ENCODE results near the gene SH3RF1.

SH3RF1 gene

DNA sequence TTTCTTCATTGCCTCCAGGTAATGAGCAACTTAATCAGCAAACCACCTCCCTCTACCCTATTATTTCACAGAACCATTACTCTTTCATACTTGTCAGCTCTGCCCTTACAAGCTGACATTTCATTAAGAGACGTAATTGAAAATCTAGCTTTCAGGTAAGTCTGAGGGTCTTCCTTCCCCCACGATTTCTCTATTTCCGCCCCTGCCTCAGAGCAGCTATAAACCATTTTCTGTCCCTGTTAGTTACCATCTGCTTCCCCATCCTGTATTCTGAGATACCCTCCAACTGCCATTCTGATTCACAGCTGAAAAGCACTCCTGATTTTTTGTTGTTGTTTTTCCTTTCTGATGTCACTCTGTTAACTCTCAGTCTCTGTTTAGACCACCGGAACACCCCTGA lies 37.1 kb downstream of the SH3RF1 start:
- Histone ChIP-seq H3K9ac (ENCODE audit: low read length) (no peak overlapping the region), H3K9me3 (ENCODE audit: low read length) (no peaks in the 10 kb centered on the region), H3K27me3 (ENCODE audit: control insufficient read depth in 1 of 2, insufficient read depth in 2 of 2, low read length in 2 of 2) (no peaks in the 10 kb centered on the region), H3K36me3 (ENCODE audit: insufficient read depth, low read length) (no peaks in the 10 kb centered on the region), H3K27ac (ENCODE audit: low read depth, low read length) (no peak overlapping the region), H3K4me3 (ENCODE audit: low read depth in 1 of 2, low read length in 2 of 2) (no peak overlapping the region), H3K4me1 (ENCODE audit: insufficient read depth, low read length) (peaks cover 46% of the 10 kb centered on the region)

DNA sequence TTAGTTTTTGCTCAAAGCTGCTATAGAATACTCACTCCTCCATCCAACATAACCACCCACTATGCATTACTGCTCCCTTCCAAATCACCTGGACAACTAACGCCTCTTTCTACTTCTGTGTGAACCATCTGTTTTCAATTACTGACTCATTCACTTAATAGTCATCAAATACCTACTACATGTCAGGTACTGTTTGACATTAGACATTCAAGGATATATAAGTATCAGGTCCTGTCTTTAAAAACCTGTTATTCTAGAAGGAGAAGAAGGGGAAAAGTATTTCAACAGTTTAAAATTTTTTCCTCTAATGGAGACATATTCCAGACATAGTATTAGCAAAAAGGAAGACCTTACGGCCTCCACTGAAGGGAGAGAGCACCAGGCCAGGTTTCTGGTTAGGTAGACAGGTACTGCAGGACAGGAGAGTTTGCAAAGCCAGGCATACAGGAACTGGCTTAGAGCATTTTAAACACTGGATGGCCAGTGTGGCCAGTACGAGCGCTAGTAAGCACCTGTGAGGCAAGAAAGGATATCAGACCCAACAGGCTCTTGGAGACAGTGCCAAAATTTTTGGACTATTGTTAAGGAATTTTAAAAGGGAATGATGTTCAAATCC lies 39.0 kb downstream of the SH3RF1 start:
- Histone ChIP-seq H3K9me3 (ENCODE audit: low read length) (no peaks in the 10 kb centered on the region), H3K27ac (ENCODE audit: low read depth, low read length) (no peak overlapping the region), H3K4me3 (ENCODE audit: low read depth in 1 of 2, low read length in 2 of 2) (no peak overlapping the region), H3K27me3 (ENCODE audit: control insufficient read depth in 1 of 2, insufficient read depth in 2 of 2, low read length in 2 of 2) (no peaks in the 10 kb centered on the region), H3K4me1 (ENCODE audit: insufficient read depth, low read length) (peaks cover 29% of the 10 kb centered on the region), H3K36me3 (ENCODE audit: insufficient read depth, low read length) (no peaks in the 10 kb centered on the region), H3K9ac (ENCODE audit: low read length) (no peak overlapping the region)

DNA sequence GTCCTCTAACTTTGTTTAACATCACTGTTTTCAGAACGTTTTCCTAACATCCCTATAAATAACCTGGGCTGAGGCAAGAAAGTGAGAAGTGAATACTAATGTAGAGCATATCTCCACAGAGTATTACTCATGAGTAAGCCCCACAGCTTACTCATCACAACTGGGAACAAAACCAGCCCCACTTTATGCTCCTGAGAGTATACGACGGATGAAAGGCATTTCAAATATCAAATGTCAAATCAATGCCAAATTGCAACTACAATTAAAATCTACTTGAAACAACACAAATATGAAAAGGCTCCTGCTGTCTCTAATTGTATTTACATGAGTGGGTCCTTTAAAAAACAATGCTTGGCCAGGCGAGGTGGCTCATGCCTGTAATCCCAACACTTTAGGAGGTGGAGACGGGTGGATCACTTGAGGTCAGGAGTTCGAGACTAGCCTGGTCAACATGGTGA lies 41.2 kb downstream of the SH3RF1 start:
- no peak overlapping the region for H3K9ac ChIP-seq (ENCODE audit: low read length)
- no peak overlapping the region for H3K27ac ChIP-seq (ENCODE audit: low read depth, low read length)
- no peak overlapping the region for H3K4me3 ChIP-seq (ENCODE audit: low read depth in 1 of 2, low read length in 2 of 2)
- no peaks in the 10 kb centered on the region for H3K36me3 ChIP-seq (ENCODE audit: insufficient read depth, low read length)
- no peaks in the 10 kb centered on the region for H3K27me3 ChIP-seq (ENCODE audit: control insufficient read depth in 1 of 2, insufficient read depth in 2 of 2, low read length in 2 of 2)
- H3K4me1 ChIP-seq (ENCODE audit: insufficient read depth, low read length): peaks cover 34% of the 10 kb centered on the region
- H3K9me3 ChIP-seq (ENCODE audit: low read length): no peaks in the 10 kb centered on the region

DNA sequence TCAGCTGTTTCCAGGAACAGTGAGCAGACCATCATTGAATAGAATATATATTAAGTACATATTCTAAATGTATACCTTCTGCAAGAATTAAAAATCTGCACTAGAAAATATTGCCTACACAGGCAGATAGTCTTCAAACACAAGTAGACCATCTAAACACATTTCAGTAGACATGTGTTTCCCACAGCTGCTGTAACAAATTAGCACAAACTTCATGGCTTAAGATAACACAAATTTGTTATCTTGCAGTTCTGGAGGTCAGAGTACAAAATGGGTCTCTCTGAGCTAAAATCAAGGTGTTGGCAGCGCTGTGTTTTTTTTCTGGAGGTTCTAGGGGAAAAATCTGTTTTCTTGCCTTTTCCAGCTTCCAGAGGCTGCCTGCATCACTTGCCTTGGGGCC lies 42.7 kb downstream of the SH3RF1 start:
- no peak overlapping the region for H3K9ac ChIP-seq (ENCODE audit: low read length)
- H3K27ac ChIP-seq (ENCODE audit: low read depth, low read length): no peak overlapping the region
- H3K4me1 ChIP-seq (ENCODE audit: insufficient read depth, low read length): peaks cover 27% of the 10 kb centered on the region
- no peaks in the 10 kb centered on the region for H3K9me3 ChIP-seq (ENCODE audit: low read length)
- H3K27me3 ChIP-seq (ENCODE audit: control insufficient read depth in 1 of 2, insufficient read depth in 2 of 2, low read length in 2 of 2): no peaks in the 10 kb centered on the region
- H3K36me3 ChIP-seq (ENCODE audit: insufficient read depth, low read length): no peaks in the 10 kb centered on the region
- H3K4me3 ChIP-seq (ENCODE audit: low read depth in 1 of 2, low read length in 2 of 2): no peak overlapping the region

DNA sequence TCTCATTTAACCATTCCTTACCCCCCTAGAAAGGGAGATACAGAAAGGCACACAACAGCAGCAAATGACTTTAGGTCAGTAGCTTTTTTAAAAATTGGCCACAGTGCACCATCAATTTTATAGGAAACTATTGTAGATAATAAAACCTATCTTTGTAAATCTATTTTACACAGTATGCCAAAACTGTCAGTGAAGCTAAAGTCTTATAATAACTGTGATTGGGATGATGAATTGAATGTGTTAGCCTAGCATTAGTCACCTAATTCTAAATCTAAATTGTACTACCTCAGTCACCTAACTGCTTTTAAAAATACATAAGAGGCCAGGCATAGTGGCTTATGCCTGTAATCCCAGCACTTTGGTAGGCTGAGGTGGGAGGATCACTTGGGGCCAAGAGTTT lies 44.2 kb downstream of the SH3RF1 start:
- Histone ChIP-seq H3K4me3 (ENCODE audit: low read depth in 1 of 2, low read length in 2 of 2) (no peak overlapping the region), H3K9ac (ENCODE audit: low read length) (no peak overlapping the region), H3K9me3 (ENCODE audit: low read length) (no peaks in the 10 kb centered on the region), H3K36me3 (ENCODE audit: insufficient read depth, low read length) (no peaks in the 10 kb centered on the region), H3K27ac (ENCODE audit: low read depth, low read length) (no peak overlapping the region), H3K27me3 (ENCODE audit: control insufficient read depth in 1 of 2, insufficient read depth in 2 of 2, low read length in 2 of 2) (no peaks in the 10 kb centered on the region), H3K4me1 (ENCODE audit: insufficient read depth, low read length) (peaks cover 31% of the 10 kb centered on the region)

DNA sequence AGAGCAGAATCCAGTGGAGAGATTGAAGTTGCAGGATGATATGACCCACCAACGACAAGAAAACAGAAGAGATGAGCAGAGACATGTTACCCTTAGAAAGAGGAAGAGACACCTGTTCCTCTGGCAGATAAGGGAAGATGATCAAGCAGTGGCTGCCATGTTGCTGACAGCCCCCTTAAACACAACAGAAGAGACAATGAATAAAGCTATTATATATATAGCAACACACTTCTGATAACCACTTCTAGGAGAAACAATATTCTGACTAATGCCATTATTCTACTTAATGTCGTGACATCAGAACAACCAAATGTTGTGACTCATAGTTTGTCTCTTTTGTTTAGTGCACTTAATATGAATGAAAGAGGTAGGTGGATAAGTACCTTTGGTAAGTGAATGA lies 44.9 kb downstream of the SH3RF1 start:
- Histone ChIP-seq H3K27me3 (ENCODE audit: control insufficient read depth in 1 of 2, insufficient read depth in 2 of 2, low read length in 2 of 2) (no peaks in the 10 kb centered on the region), H3K27ac (ENCODE audit: low read depth, low read length) (no peak overlapping the region), H3K9ac (ENCODE audit: low read length) (no peak overlapping the region), H3K4me3 (ENCODE audit: low read depth in 1 of 2, low read length in 2 of 2) (no peak overlapping the region), H3K36me3 (ENCODE audit: insufficient read depth, low read length) (no peaks in the 10 kb centered on the region), H3K9me3 (ENCODE audit: low read length) (no peaks in the 10 kb centered on the region), H3K4me1 (ENCODE audit: insufficient read depth, low read length) (peaks cover 32% of the 10 kb centered on the region)

DNA sequence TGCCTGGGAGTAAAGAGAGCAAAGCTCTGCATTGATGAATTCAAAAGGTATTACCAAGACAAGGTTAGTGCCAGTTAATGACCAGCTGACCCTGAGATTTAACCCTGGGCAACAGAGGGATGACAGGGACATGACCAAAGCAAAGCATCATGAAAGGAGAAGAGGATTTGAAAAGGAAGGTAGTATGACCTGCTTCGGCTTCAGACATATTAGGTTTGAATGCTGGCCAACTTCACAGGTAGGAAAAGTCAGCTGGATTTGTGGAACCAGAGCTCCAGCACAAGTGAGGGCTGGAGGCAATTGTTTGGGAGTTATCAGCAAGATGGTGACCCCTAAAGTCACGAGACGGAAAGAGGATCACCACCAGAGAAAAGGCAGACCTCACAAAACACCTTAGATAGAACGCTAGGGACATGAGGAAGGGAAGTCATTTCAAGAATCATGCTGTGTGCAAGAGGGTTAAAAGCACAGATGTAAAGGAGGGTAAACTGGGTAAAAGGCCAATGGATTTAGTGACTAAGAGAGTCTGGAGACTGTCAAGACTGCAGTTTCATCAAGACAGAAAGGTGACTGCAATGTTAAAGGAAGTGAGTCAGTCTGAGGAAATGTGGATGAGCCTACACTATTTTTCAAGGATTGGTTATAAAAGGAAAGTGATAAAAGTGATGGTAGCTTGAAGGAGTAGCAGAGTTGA lies 45.6 kb downstream of the SH3RF1 start:
- no peak overlapping the region for H3K9ac ChIP-seq (ENCODE audit: low read length)
- no peaks in the 10 kb centered on the region for H3K27me3 ChIP-seq (ENCODE audit: control insufficient read depth in 1 of 2, insufficient read depth in 2 of 2, low read length in 2 of 2)
- no peaks in the 10 kb centered on the region for H3K9me3 ChIP-seq (ENCODE audit: low read length)
- H3K4me3 ChIP-seq (ENCODE audit: low read depth in 1 of 2, low read length in 2 of 2): no peak overlapping the region
- H3K36me3 ChIP-seq (ENCODE audit: insufficient read depth, low read length): no peaks in the 10 kb centered on the region
- no peak overlapping the region for H3K27ac ChIP-seq (ENCODE audit: low read depth, low read length)
- H3K4me1 ChIP-seq (ENCODE audit: insufficient read depth, low read length): peaks cover 36% of the 10 kb centered on the region

DNA sequence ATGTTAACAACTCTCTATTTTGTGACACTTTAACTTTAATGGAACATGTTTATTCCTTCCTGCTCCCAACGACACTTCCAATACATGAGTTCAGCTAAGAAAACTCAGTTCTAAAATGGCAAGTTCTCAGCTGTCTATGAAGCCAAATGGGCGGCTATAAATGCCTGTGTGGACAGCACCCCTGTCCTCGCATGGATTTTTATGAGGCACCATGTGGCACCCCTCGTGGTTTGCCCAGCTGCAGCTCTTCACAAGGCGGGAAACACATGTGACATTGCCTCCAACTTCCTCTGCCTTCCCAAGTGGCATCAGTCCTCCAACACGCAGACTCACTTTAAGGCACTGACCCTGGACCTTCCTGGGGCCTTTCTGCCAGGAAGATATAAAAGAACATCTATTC lies 48.0 kb downstream of the SH3RF1 start:
- Histone ChIP-seq H3K27me3 (ENCODE audit: control insufficient read depth in 1 of 2, insufficient read depth in 2 of 2, low read length in 2 of 2) (no peaks in the 10 kb centered on the region), H3K4me3 (ENCODE audit: low read depth in 1 of 2, low read length in 2 of 2) (no peak overlapping the region), H3K36me3 (ENCODE audit: insufficient read depth, low read length) (no peaks in the 10 kb centered on the region), H3K4me1 (ENCODE audit: insufficient read depth, low read length) (peaks cover 38% of the 10 kb centered on the region), H3K9ac (ENCODE audit: low read length) (no peak overlapping the region), H3K27ac (ENCODE audit: low read depth, low read length) (no peak overlapping the region), H3K9me3 (ENCODE audit: low read length) (no peaks in the 10 kb centered on the region)

DNA sequence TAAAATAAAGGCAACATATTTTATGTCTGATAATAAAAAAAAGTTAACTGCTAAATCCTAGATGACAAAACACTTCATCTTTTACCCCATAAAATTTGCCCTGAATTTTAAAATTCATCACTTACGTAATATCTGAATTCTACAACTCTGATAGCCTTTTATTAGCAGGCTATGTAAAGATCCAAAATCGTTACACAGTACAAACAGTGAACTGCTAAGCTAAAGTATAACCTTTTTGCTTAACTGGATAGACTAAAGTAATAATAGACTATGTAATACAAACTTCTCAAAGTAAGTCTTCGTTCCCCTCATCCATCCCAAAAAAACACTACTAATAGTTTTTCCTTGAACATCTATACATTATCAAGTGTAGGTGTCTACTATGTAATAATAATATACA lies 49.1 kb downstream of the SH3RF1 start:
- Histone ChIP-seq H3K9ac (ENCODE audit: low read length) (no peak overlapping the region), H3K4me3 (ENCODE audit: low read depth in 1 of 2, low read length in 2 of 2) (no peak overlapping the region), H3K27me3 (ENCODE audit: control insufficient read depth in 1 of 2, insufficient read depth in 2 of 2, low read length in 2 of 2) (no peaks in the 10 kb centered on the region), H3K9me3 (ENCODE audit: low read length) (no peaks in the 10 kb centered on the region), H3K4me1 (ENCODE audit: insufficient read depth, low read length) (peaks cover 35% of the 10 kb centered on the region), H3K36me3 (ENCODE audit: insufficient read depth, low read length) (no peaks in the 10 kb centered on the region), H3K27ac (ENCODE audit: low read depth, low read length) (no peak overlapping the region)

DNA sequence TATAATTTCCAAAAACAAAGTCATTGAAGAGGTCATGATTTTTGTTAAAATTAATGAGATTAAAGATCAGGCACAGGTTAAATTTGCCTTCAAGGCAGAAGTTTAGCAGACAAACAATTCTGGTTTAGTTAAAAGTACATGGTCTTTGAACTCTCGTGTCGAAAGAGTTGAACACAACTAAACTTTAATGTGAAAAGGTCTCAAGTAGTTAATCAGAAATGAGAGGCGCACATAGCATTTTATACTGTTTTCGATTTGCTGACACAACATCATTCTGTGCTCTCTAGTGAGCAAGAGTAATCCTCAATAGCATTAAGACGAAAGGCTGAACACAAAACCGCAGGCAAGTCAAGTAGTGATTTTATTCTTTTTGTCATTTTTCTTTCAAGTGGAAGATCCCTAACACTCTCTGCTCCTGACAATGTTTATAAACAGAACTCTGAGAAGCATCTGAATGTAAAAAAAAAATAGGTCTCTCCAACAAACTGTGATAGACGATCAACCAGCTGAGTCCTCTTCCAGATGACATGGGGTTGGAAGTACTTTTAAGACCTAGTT lies 49.8 kb downstream of the SH3RF1 start:
- no peaks in the 10 kb centered on the region for H3K36me3 ChIP-seq (ENCODE audit: insufficient read depth, low read length)
- H3K27me3 ChIP-seq (ENCODE audit: control insufficient read depth in 1 of 2, insufficient read depth in 2 of 2, low read length in 2 of 2): no peaks in the 10 kb centered on the region
- H3K4me1 ChIP-seq (ENCODE audit: insufficient read depth, low read length): peaks cover 28% of the 10 kb centered on the region
- H3K9ac ChIP-seq (ENCODE audit: low read length): no peak overlapping the region
- H3K27ac ChIP-seq (ENCODE audit: low read depth, low read length): no peak overlapping the region
- H3K4me3 ChIP-seq (ENCODE audit: low read depth in 1 of 2, low read length in 2 of 2): no peak overlapping the region
- H3K9me3 ChIP-seq (ENCODE audit: low read length): no peaks in the 10 kb centered on the region

DNA sequence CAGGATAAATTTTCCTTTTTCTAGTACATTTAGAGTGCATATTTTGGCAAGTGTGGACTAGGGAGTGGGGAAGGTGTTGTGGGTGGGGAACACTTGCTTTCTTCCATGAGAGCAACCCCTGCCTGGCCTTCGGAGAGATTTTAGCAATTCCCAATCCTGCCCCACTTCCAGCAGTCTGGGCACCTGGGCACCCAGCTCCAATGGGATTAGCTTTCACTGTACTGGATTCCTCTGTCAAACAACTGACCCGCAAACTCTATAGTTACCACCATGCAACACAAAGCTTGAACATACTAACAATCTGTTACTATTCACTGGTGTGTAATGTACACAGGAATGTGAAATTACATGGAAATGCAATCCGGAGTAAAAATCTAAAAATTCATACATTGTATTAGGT lies 50.3 kb downstream of the SH3RF1 start:
- no peaks in the 10 kb centered on the region for H3K36me3 ChIP-seq (ENCODE audit: insufficient read depth, low read length)
- no peaks in the 10 kb centered on the region for H3K27me3 ChIP-seq (ENCODE audit: control insufficient read depth in 1 of 2, insufficient read depth in 2 of 2, low read length in 2 of 2)
- H3K4me3 ChIP-seq (ENCODE audit: low read depth in 1 of 2, low read length in 2 of 2): no peak overlapping the region
- H3K4me1 ChIP-seq (ENCODE audit: insufficient read depth, low read length): peaks cover 24% of the 10 kb centered on the region
- no peak overlapping the region for H3K9ac ChIP-seq (ENCODE audit: low read length)
- no peak overlapping the region for H3K27ac ChIP-seq (ENCODE audit: low read depth, low read length)
- no peaks in the 10 kb centered on the region for H3K9me3 ChIP-seq (ENCODE audit: low read length)

DNA sequence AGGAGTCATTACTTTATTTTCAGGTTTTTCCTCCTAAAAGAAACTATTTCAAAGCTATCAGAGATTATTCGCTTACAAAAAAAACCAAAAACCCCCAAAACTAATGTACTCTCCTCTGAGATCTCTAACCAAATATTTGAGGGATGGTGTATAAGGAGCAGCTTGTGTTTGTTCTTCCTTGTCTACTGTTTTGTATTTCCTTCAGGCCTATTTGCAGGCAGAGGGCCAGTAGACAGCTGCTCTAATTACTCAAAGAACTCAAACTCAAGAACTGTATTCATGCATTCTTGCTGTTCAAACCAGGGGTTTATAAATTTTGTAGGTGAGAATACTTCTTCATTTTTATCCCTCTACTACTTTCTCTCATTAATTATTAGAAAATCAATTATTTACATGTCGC lies 51.3 kb downstream of the SH3RF1 start:
- peaks cover 17% of the 10 kb centered on the region for H3K4me1 ChIP-seq (ENCODE audit: insufficient read depth, low read length)
- no peaks in the 10 kb centered on the region for H3K9me3 ChIP-seq (ENCODE audit: low read length)
- no peaks in the 10 kb centered on the region for H3K36me3 ChIP-seq (ENCODE audit: insufficient read depth, low read length)
- H3K4me3 ChIP-seq (ENCODE audit: low read depth in 1 of 2, low read length in 2 of 2): no peak overlapping the region
- H3K27ac ChIP-seq (ENCODE audit: low read depth, low read length): no peak overlapping the region
- no peak overlapping the region for H3K9ac ChIP-seq (ENCODE audit: low read length)
- H3K27me3 ChIP-seq (ENCODE audit: control insufficient read depth in 1 of 2, insufficient read depth in 2 of 2, low read length in 2 of 2): no peaks in the 10 kb centered on the region

All from muscle layer of colon (tissue), 2 donors.